Renal cortical epithelial cell (primary cell): Measurements from ENCODE around the gene MYCL. TPM values are rescaled to one million over a fixed set of nuclear protein-coding genes. Genes with fewer than 3 reads are reported as not detected.
"Not testable (repeated sequence)": the region's sequence is repeated elsewhere in the genome, so short reads cannot be mapped to it uniquely, and the experiment has no call there.

Source experiments
- DNase-seq: peaks from one replicate; pipeline ENCODE4 v3.0.0-alpha.2; 2011; ENCODE audit warnings: low read depth
- total RNA-seq: library from RNA; depleted of rRNA; stranded (reverse); fragments of >200 nt; gene quantifications from 2 replicates; pipeline ENCODE4 v1.2.3, GENCODE V29; 2014

MYCL gene
- total RNA-seq, 1 donor from 2014 or later, result 0.70 TPM

- no peak for DNase-seq
Observed at GRCh38 chr1:39890273-39890672, 11.4 kb downstream of the MYCL start.

DNA sequence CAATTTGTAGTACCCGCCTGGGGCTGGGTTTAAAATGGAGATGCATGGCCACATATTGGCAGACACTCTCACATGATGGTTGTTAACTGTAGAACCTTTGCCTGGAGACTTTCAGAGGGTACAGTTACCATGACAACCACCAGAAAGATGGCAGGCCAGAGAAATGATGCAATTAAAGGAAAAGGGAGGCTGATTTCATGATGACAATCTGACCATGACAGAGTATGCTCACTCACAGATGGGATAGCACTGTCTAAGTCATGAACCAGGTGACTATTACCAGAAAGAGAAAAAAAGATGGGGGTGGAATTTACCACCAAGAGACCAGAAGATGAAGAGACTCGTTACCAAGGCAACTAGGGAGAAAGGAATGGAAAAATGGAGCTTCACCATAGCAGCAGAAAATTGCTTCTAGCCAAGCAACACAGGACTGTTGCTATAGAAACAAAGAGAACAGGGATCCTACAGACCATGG, 14.9 kb downstream of the MYCL start:
- DNase-seq, result no peak

GRCh38 chr1:39885516-39885915, 16.2 kb downstream of the MYCL start:
- no peak for DNase-seq

- DNase-seq, result no peak
Observed at GRCh38 chr1:39882152-39882551, 19.6 kb downstream of the MYCL start.

DNA sequence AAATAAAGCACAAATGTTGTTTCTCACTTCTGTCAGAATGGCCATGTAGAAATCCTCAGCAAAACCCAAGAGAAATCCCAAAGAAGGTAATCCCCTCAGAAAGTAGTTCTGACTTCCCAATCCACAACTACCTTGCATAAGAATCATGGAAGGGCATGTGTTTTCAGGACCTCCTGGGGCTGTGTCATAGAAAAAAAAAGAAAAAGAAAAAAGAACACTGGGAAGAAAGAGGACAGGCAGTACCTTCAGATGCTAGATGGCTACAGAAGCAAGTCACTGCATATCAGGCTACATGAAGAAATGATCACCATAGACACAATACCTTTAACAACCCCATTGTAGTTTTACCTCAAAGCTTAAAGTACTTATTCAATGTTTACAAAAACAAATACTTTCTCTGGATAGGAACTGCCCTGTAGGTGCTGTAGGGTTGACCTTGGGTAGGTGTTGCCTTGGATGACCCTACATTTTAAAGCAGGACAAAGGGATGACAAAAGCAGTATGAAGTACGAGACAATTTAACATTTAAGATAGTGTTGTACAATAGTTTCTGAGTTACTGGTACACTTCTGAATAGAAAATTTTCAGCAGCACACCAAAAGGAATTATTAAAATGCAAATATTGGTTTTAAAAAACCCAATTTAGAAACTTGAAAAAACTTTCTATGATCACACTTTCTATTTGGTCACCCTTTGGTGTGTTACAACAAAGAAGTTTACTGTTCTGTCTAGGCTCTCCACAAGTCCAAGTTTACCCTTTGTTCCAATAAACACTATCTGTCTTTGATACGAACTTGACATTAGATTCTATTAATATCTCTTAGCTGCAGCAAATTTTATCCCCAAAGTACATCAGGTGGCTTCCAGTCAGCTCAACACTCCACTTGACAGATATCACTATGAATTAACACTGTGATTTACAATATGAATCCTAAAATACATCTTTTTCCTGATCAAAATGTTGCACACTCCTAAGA, 23.4 kb downstream of the MYCL start:
- DNase-seq, result no peak

GRCh38 chr1:39877231-39877778, 24.4 kb downstream of the MYCL start:
- DNase-seq, result no peak

GRCh38 chr1:39876144-39876543, 25.6 kb downstream of the MYCL start:
- DNase-seq, result no peak

- no peak for DNase-seq
Observed at GRCh38 chr1:39872698-39873097, 29.0 kb downstream of the MYCL start.

GRCh38 chr1:39871796-39872195, 29.9 kb downstream of the MYCL start:
- no peak for DNase-seq

- not testable (repeated sequence) for DNase-seq
Observed at GRCh38 chr1:39871043-39871442, 30.7 kb downstream of the MYCL start.

GRCh38 chr1:39869538-39870112, 32.1 kb downstream of the MYCL start:
- DNase-seq, result not testable (repeated sequence)

- DNase-seq, result no peak
Observed at GRCh38 chr1:39866767-39867166, 35.0 kb downstream of the MYCL start.

GRCh38 chr1:39865762-39866161, 36.0 kb downstream of the MYCL start:
- DNase-seq, result no peak

GRCh38 chr1:39863177-39863576, 38.5 kb downstream of the MYCL start:
- DNase-seq, result no peak

DNA sequence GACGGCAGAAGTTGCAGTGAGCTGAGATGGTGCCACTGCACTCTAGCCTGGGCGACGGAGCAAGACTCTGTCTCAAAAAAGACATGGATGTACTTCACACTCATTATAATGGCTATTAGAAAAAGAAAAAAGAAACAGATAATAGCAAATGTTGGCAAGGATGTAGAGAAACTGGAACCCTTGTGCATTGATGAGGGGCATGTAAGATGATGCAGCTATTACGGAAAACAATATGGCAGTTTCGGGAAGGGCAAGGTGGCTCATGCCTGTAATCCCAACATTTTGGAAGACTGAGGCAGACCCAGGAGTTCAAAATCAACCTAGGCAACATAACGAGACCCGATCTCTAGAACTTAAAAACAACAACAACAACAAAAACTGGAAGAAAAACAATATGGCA, 40.7 kb downstream of the MYCL start:
- no peak for DNase-seq

- DNase-seq, result no peak
Observed at GRCh38 chr1:39859859-39860812, 41.6 kb downstream of the MYCL start.

- DNase-seq, result no peak
Observed at GRCh38 chr1:39858315-39858714, 43.4 kb downstream of the MYCL start.

GRCh38 chr1:39857126-39857878, 44.4 kb downstream of the MYCL start:
- DNase-seq, result no peak

DNA sequence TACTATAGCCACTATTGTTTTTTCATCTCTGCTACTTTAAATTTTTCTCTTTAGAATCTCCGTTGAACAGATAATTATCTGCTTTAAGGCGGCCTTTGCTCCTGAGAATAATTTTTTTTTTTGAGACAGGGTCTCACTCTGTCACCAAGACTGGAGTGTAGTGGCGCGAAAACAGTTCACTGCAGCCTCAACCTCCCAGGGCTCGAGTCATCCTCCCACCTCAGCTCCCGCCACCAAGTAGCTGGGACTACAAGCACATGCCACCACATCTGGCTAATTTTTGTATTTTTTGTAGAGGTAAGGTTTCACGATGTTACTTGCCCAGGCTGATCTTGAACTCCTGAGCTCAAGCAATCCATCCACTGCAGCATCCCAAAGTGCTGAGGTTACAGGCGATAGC, 47.0 kb downstream of the MYCL start:
- no peak for DNase-seq

GRCh38 chr1:39854314-39854713, 47.4 kb downstream of the MYCL start:
- DNase-seq, result no peak

GRCh38 chr1:39852876-39853275, 48.8 kb downstream of the MYCL start:
- no peak for DNase-seq
